Activated naive CD8-positive, alpha-beta T cell treated with anti-CD3 and anti-CD28 coated beads for 36 hours (primary cell): ENCODE measurements around the gene CKAP2L. TPM values are rescaled to one million over a fixed set of nuclear protein-coding genes. Genes with fewer than 3 reads are reported as not detected.

ENCODE experiments used
- DNase-seq: peaks from one replicate; pipeline ENCODE4 v3.0.0; 2021
- H3K27ac Mint-ChIP-seq: one replicate; pipeline ENCODE4 v1.8.0; 2022; ENCODE audit warnings: mild to moderate bottlenecking, moderate library complexity, mixed read lengths
- H3K27me3 Mint-ChIP-seq: one replicate; pipeline ENCODE4 v1.8.0; 2022; ENCODE audit warnings: mild to moderate bottlenecking, mixed read lengths
- H3K36me3 Mint-ChIP-seq: one replicate; pipeline ENCODE4 v1.8.0; 2021; ENCODE audit warnings: mild to moderate bottlenecking, mixed read lengths
- H3K4me1 Mint-ChIP-seq: one replicate; pipeline ENCODE4 v1.8.0; 2021; ENCODE audit warnings: mixed read lengths
- H3K4me3 Mint-ChIP-seq: one replicate; pipeline ENCODE4 v1.8.0; 2022; ENCODE audit warnings: mild to moderate bottlenecking, moderate library complexity, mixed read lengths
- H3K9me3 Mint-ChIP-seq: one replicate; pipeline ENCODE4 v1.8.0; 2022; ENCODE audit warnings: mixed read lengths
- total RNA-seq, 2 experiments: library from RNA; stranded (reverse); gene quantifications; one replicate each; pipeline ENCODE4 v1.2.3, GENCODE V29; 2021

Gene CKAP2L
- total RNA-seq, 2 experiments from 2014 or later, result 24.3 to 25.8 TPM

GRCh38 chr2:112728378-112729175, 35.8 kb downstream of the CKAP2L start:
- no peak overlapping the region for H3K4me3 Mint-ChIP-seq
- DNase-seq, result no peak
- peaks cover 5% of the 10 kb centered on the region for H3K4me1 Mint-ChIP-seq
- H3K27ac Mint-ChIP-seq, result no peak overlapping the region
- peaks cover 6% of the 10 kb centered on the region for H3K27me3 Mint-ChIP-seq
- H3K36me3 Mint-ChIP-seq, result no peaks in the 10 kb centered on the region
- no peaks in the 10 kb centered on the region for H3K9me3 Mint-ChIP-seq

- H3K27me3 Mint-ChIP-seq, result peaks cover 6% of the 10 kb centered on the region
- H3K4me1 Mint-ChIP-seq, result peaks cover 5% of the 10 kb centered on the region
- no peak overlapping the region for H3K27ac Mint-ChIP-seq
These were observed 36.4 kb downstream of the CKAP2L start for GRCh38 chr2:112728029-112728362.

DNA sequence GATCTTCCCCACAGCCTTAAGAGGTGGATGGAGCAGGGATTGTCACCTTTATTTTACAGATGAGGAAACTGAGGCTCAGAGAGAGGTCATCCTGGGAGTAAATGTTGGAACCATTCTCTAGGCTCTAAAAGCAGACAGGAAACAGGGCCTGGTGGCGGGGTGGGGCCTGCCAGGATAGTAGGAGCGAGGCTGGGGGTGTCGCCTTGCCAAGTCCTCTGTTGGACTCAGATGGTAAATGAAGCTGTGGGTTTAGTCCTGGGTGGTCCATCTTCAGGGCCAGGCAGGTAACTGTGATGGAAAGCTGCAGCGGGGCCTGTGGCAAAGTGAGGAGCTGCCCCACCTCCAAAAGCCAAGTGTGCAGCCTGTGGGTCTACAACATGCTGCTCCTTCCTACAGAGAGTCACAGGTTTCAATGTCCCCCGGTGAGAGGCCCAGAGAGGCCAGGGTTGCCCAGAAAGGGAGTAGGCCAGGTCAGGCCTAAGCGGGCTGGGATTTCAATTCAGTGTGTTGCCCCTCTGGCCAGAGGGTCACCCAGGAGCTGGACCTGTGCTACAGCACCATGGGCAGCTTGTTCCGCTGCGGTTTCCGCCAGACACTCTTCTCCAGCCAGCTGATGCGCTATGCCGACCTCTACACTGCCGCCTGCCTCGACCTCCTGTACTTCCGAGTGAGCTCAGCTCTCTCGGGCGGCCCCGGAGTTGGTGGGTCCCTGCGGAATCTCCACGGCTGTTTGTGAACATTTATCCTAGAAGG, 37.0 kb downstream of the CKAP2L start:
- H3K4me1 Mint-ChIP-seq, result peaks cover 5% of the 10 kb centered on the region
- H3K9me3 Mint-ChIP-seq, result no peaks in the 10 kb centered on the region
- no peaks in the 10 kb centered on the region for H3K36me3 Mint-ChIP-seq
- no peak overlapping the region for H3K27ac Mint-ChIP-seq
- no peak overlapping the region for H3K4me3 Mint-ChIP-seq
- no peak for DNase-seq
- H3K27me3 Mint-ChIP-seq, result peaks cover 6% of the 10 kb centered on the region

More at GRCh38 chr2:112728029-112728362, 36.4 kb downstream of the CKAP2L start:
- no peak for DNase-seq
- Mint-ChIP-seq H3K9me3 (no peaks in the 10 kb centered on the region), H3K4me3 (no peak overlapping the region), H3K36me3 (no peaks in the 10 kb centered on the region)

DNA sequence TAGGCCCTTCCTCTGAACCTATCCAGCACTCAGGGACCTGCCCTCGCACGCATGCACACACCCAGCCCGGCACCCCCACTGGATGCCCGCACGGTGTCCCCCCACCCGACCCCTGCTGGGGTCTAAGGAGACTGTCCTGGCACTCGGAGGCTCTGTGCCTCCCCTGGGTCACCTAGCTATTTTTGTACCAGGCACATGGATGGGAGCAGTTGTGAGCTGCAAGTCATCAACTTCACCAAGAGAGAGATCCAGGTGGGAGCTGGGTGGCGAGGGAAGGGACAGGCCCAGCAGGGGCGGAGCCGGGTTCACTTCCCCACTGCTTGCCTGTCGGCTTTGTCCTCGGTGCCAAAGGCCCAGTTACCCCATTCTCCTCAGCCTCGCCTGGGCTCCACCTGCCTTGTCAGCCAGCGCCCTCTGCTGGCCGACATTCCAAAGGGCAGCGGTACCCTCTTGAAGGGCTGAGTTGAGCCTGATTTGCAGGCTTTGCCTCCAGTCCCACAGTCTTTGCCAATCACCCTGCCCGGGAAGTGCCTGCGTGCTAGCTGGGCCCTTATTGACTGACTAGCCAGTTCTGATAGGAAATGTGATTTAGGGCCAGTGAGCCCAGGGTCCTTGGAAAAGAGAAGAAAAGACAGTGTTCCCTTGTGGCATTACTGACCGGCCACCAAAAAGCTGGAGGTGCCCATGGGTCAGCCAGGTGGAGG, 37.8 kb downstream of the CKAP2L start:
- DNase-seq, result peak; percentile 86
- Mint-ChIP-seq H3K27ac (no peak overlapping the region), H3K27me3 (peaks cover 6% of the 10 kb centered on the region), H3K9me3 (no peaks in the 10 kb centered on the region), H3K4me3 (no peak overlapping the region), H3K4me1 (peaks cover 5% of the 10 kb centered on the region), H3K36me3 (no peaks in the 10 kb centered on the region)

- peaks cover 6% of the 10 kb centered on the region for H3K27me3 Mint-ChIP-seq
- H3K4me1 Mint-ChIP-seq, result peaks cover 5% of the 10 kb centered on the region
- no peak for DNase-seq
- no peaks in the 10 kb centered on the region for H3K9me3 Mint-ChIP-seq
- H3K36me3 Mint-ChIP-seq, result no peaks in the 10 kb centered on the region
- H3K4me3 Mint-ChIP-seq, result no peak overlapping the region
- H3K27ac Mint-ChIP-seq, result no peak overlapping the region
These were observed 38.6 kb downstream of the CKAP2L start for GRCh38 chr2:112725545-112726457.

- Mint-ChIP-seq H3K36me3 (no peaks in the 10 kb centered on the region), H3K9me3 (no peaks in the 10 kb centered on the region), H3K27me3 (peaks cover 6% of the 10 kb centered on the region), H3K27ac (no peak overlapping the region), H3K4me3 (no peak overlapping the region), H3K4me1 (peaks cover 5% of the 10 kb centered on the region)
- DNase-seq, result no peak
These were observed 39.6 kb downstream of the CKAP2L start for GRCh38 chr2:112724591-112725525.

DNA sequence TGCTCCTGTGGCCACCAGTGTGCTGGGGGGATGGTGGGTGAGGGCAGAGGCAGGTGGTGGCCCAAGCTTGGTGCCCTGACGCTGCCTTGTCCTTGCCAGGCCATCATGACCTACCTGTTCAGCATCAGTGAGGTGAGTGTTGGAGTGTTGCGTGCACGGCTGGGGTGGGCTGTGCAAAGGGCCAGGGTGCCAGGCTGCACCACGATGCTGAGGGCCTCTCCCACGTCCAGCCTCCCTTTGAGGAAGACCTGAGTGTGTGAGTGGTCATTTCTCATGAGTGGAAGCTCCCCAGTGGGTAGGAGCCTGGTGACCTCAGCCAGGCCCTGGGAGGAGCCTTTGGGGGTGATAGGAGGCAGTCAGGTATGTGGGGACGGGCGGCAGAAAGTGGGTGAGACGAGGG, 40.4 kb downstream of the CKAP2L start:
- DNase-seq, result no peak
- Mint-ChIP-seq H3K27me3 (peaks cover 6% of the 10 kb centered on the region), H3K4me1 (peaks cover 5% of the 10 kb centered on the region), H3K27ac (no peak overlapping the region), H3K4me3 (no peak overlapping the region), H3K36me3 (no peaks in the 10 kb centered on the region), H3K9me3 (no peaks in the 10 kb centered on the region)

GRCh38 chr2:112723547-112723940, 40.9 kb downstream of the CKAP2L start:
- Mint-ChIP-seq H3K36me3 (no peaks in the 10 kb centered on the region), H3K4me1 (peaks cover 5% of the 10 kb centered on the region), H3K4me3 (no peak overlapping the region), H3K27me3 (peaks cover 4% of the 10 kb centered on the region), H3K9me3 (no peaks in the 10 kb centered on the region), H3K27ac (no peak overlapping the region)
- no peak for DNase-seq

DNA sequence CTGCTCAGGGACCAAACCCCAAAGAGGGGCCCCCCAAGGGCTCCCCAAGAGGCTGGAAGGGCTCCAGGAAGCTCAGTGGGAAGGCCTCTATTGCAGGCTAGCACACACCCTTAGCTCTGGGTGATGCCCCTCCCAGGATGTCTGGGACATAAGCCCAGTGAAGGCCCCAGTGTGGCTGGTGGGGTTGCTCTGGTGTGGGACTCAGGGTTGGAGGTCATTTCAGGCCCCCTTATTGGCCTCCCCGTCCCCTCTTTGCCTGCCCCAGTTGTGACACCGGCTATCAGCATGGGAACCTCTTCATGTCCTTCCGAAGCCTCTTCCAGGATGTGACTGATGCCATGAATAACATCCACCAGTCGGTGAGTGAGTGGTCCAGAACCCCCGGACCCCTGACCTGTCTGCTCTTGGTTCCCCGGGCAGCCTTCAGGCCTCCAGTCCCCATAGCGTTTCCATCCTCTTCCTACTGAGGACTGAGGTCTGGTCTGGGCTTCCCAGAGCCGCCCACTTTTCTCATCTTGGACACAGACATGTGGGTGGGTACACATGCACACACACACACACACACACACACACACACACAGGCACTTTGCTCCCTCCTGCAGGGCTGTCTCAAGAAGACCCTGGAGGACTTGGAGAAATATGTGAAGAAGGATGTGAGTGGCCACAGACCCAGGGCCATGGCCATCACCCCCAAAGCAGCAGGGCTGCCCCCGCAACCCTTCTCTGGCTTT, 41.4 kb downstream of the CKAP2L start:
- Mint-ChIP-seq H3K27me3 (no peaks in the 10 kb centered on the region), H3K36me3 (no peaks in the 10 kb centered on the region), H3K9me3 (no peaks in the 10 kb centered on the region), H3K4me3 (no peak overlapping the region), H3K27ac (no peak overlapping the region), H3K4me1 (peaks cover 5% of the 10 kb centered on the region)
- DNase-seq, result no peak

DNA sequence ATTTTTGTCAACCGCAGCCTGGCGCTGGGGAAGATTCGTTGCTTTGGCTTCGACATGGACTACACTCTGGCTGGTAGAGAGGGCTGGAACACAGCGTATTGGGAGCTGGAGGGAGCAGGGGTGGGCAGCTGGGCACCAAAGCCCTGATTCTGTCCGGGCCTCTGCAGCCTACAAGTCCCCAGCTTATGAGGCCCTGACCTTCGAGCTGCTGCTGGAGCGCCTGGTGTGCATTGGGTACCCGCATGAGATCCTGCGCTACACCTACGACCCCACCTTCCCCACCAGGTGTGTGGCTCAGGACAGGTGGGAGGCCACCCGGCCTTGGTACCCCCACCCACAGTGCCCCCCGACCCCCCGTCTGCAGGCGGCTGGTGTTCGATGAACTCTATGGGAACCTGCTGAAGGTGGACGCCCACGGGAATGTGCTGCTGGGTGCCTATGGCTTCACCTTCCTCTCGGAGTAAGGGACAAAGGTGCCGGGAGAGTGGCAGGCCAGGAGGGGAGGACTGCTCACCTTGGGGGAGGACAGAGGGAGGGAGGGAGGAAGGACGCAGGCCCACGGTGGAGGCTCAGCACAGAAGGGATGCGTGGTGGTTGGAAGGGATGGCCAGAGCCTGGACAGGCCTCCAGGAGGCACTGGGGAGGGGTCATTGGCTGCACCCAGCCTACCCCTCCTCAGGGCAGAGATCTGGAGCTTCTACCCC, 42.4 kb downstream of the CKAP2L start:
- no peak overlapping the region for H3K27ac Mint-ChIP-seq
- no peaks in the 10 kb centered on the region for H3K27me3 Mint-ChIP-seq
- no peaks in the 10 kb centered on the region for H3K9me3 Mint-ChIP-seq
- no peak for DNase-seq
- peaks cover 5% of the 10 kb centered on the region for H3K4me1 Mint-ChIP-seq
- no peaks in the 10 kb centered on the region for H3K36me3 Mint-ChIP-seq
- H3K4me3 Mint-ChIP-seq, result no peak overlapping the region

- Mint-ChIP-seq H3K9me3 (no peaks in the 10 kb centered on the region), H3K4me3 (no peak within 1 kb of the TSS), H3K27ac (no peak within 1 kb of the TSS), H3K36me3 (no peaks in the 10 kb centered on the region), H3K27me3 (no peaks in the 10 kb centered on the region), H3K4me1 (no peaks in the 10 kb centered on the region)
- DNase-seq, result no peak
These were observed 43.6 kb downstream of the CKAP2L start, which contains the start of gene NT5DC4 for GRCh38 chr2:112720785-112721184. TSS of gene NT5DC4 (plus strand) at chr2:112721020. CDS start at chr2:112721080, 60 bp downstream.

- Mint-ChIP-seq H3K27me3 (no peaks in the 10 kb centered on the region), H3K4me3 (no peak overlapping the region), H3K4me1 (no peaks in the 10 kb centered on the region), H3K27ac (no peak overlapping the region), H3K36me3 (no peaks in the 10 kb centered on the region), H3K9me3 (no peaks in the 10 kb centered on the region)
- DNase-seq, result no peak
These were observed 45.5 kb downstream of the CKAP2L start for GRCh38 chr2:112718863-112719370.
